Gastroesophageal sphincter (tissue), 3 donors: ENCODE measurements around the gene PTPRO.

Experiments
- POLR2A ChIP-seq, 2 donors: fragments of 450-650 bp; IDR thresholded peaks; one replicate each; pipeline ENCODE4 v1.6.1; 2017; ENCODE audit warnings: antibody characterized with exemption in 2 of 2, mild to moderate bottlenecking in 2 of 2, moderate library complexity in 1 of 2
- TF ChIP-seq, protein P1 (sequence below), 4 experiments: fragments of 200-600 bp in 2 of 4; fragments of 450-650 bp in 2 of 4; sonication (generic) in 1 of 4; IDR thresholded peaks; one replicate each; pipeline ENCODE4 v1.5.1; 2017 to 2019; ENCODE audit warnings: antibody characterized with exemption in 4 of 4, mild to moderate bottlenecking in 2 of 4, moderate library complexity in 2 of 4

DNA sequence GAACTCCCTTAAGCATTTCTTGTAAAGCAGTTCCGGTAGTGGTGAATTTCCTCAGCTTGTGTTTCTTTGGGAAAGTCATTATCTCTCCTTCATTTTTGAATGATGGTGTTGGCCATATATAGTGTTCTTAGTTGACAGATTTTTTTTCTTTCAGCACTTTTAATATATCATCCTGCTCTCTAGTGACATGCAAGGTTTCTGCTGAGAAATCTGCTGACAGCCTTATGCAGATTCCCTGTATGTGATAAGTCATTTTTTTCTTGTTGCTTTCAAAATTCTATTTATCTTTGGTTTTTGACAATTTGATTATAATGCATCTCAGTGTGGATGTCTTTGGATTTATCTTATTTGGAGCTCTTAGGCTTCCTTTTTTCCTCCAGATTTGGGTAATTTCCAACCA is 135.7 kb downstream of the PTPRO start:
- TF ChIP-seq, protein P1, sequence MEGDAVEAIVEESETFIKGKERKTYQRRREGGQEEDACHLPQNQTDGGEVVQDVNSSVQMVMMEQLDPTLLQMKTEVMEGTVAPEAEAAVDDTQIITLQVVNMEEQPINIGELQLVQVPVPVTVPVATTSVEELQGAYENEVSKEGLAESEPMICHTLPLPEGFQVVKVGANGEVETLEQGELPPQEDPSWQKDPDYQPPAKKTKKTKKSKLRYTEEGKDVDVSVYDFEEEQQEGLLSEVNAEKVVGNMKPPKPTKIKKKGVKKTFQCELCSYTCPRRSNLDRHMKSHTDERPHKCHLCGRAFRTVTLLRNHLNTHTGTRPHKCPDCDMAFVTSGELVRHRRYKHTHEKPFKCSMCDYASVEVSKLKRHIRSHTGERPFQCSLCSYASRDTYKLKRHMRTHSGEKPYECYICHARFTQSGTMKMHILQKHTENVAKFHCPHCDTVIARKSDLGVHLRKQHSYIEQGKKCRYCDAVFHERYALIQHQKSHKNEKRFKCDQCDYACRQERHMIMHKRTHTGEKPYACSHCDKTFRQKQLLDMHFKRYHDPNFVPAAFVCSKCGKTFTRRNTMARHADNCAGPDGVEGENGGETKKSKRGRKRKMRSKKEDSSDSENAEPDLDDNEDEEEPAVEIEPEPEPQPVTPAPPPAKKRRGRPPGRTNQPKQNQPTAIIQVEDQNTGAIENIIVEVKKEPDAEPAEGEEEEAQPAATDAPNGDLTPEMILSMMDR (IDR thresholded peaks at IDR 0.05), result no peak
- TF ChIP-seq POLR2A (IDR thresholded peaks at IDR 0.05), result no peak
